HL-60 (cell line): ENCODE results near the gene NME7.

Experiments
- CTCF ChIP-seq: IDR thresholded peaks from one replicate; pipeline ENCODE4 v1.5.1; 2011; ENCODE audit warnings: low read length, control low read depth, inconsistent platforms; ENCODE audit not compliant: insufficient read depth
- GABPA ChIP-seq: IDR thresholded peaks from 2 replicates; pipeline ENCODE4 v1.6.1; 2012; ENCODE audit warnings: low read depth
- POLR2AphosphoS5 ChIP-seq: IDR thresholded peaks from 2 replicates; pipeline ENCODE4 v1.6.1; 2012; ENCODE audit warnings: low read depth
- REST ChIP-seq: IDR thresholded peaks from 2 replicates; pipeline ENCODE4 v1.6.1; 2012; ENCODE audit warnings: low read depth; ENCODE audit not compliant: insufficient replicate concordance
- SPI1 ChIP-seq: IDR thresholded peaks from 2 replicates; pipeline ENCODE4 v1.6.1; 2012; ENCODE audit warnings: low read depth, mild to moderate bottlenecking, borderline replicate concordance

GRCh38 chr1:169186106-169186505 lies 181.5 kb downstream of the NME7 start:
- TF ChIP-seq CTCF (no peak), POLR2AphosphoS5 (no peak), SPI1 (no peak), REST (no peak), GABPA (no peak)
